Measurements from ENCODE around the gene NMB.
"Not testable (repeated sequence)": the region's sequence is repeated elsewhere in the genome, so short reads cannot be mapped to it uniquely, and the experiment has no call there.

The NMB gene, protein sequence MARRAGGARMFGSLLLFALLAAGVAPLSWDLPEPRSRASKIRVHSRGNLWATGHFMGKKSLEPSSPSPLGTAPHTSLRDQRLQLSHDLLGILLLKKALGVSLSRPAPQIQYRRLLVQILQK

DNA sequence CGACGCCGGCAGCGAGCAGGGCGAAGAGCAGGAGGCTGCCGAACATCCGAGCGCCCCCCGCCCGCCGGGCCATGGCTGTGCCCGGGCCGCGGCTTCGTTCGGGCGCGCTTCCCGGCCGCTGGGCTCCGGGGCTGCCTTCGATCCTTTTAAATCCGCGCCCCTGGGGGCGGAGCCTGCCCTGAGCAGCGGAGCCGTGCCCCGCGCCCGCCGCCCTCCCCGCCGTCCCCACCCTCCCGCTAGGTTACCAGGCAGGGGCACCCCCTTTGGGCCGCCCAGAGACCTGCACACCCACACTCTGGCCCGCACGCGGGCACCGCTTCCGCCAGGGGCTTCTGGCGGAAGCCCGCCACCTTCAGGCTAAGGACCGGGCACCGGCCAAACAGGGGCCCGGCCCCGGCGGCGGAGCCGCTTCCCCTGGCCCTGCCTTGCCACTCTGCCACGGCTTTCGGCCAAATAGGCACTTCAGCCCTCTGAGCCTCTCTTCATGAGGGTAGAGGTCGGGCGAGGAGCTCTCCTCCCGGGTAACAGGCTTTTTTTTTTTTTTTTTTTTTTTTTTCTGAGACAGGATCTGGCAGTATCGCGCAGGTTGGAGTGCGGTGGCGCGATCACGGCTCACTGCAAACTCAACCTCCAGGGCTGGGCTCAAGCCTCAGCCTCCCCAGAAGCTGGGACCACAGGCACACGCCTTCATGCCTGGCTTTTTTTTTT lies at the start of gene NMB:
Gene NMB (minus strand): TSS at position 120 of the 708 bp plus-strand sequence. CDS start 47 bp downstream, at position 73.
- peak; percentile 88 for DNase-seq (ENCODE audit: low spot score)

GRCh38 chr15:84703808-84704207 lies 45.8 kb upstream of the NMB start:
- DNase-seq (ENCODE audit: low spot score): no peak

DNA sequence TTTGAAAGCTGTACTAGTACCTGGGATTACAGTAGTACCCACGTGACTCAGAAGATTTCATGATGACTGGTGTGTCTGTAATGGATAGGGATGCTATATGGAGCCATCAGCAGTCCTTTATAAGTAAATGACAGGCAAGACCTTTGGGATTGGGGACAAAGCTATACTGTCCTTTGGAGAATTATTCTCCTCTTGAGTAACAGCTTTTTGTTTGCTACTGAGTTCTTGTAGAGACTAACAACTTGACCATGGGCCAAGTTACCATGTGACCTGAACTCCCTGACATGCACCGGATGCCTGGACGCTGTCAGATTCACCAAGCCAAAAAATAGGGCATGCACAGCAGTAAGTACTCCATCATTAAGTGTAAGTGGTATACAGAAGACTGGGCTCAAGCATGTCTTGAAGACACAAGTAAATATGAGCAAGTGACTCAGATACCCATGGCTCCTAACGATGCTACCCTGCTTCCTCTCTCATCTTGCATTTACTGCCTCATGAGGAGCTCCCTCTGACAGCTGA lies 45.0 kb upstream of the NMB start:
- peak; percentile 40 for DNase-seq (ENCODE audit: low spot score)

- no peak for DNase-seq (ENCODE audit: low spot score)
Measured at GRCh38 chr15:84699538-84700191, 41.7 kb upstream of the NMB start.

- DNase-seq (ENCODE audit: low spot score): no peak
Measured at GRCh38 chr15:84697236-84697990, 39.4 kb upstream of the NMB start.

DNA sequence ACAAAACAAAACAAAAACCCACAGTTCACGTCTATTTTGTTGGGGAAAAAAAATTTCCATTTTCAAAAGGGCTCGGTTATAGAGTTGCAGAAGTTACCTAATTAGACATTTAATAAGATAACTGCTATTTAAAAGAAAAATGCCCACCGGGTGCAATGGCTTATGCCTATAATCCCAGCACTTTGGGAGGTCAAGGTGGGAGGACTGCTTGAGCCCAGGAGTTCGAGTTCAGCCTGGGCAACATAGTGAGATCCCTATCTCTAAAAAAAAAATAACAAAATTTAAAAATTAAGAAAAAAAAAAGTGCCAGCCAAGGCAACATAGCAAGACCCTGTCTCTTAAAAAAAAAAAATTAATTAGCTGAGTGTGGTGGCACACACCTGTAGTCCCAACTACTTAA lies 38.8 kb upstream of the NMB start:
- no peak for DNase-seq (ENCODE audit: low spot score)

GRCh38 chr15:84690342-84690741 lies 32.3 kb upstream of the NMB start:
- DNase-seq (ENCODE audit: low spot score): no peak

DNA sequence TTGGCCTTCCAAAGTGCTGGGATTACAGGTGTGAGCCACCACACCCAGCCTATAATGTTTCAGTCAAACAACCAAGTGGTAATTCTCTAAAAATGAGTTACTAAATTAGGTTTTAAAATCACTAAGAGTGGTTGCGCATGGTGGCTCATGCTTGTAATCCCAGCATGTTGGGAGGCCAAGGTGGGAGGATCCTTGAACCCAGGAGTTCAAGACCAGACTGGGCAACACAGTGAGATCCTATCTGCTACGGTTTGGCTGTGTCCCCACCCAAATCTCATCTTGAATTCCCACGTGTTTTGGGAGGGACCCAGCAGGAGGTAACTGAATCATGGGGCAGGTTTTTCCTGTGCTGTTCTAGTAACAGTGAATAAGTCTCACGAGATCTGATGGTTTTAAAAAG lies 31.9 kb upstream of the NMB start:
- no peak for DNase-seq (ENCODE audit: low spot score)

- not testable (repeated sequence) for DNase-seq (ENCODE audit: low spot score)
Measured at GRCh38 chr15:84686446-84686845, 28.4 kb upstream of the NMB start.

DNA sequence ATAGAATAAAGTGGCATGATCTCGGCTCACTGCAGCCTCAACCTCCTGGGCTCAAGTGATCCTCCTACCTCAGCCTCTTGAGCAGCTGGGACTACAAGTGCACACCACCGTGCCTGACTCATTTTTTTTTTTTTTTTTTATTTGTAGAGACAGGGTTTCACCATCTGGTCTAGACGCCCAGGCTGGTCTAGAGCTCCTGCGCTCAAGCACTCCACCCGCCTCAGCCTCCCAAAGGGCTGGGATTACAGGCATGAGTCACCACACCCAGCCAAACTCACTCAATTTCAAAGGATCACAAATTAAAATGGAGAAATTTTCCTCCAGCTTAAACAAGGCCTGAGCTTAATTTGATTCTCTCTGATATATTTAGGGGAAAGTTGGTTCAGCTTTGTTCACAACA lies 27.3 kb upstream of the NMB start:
- DNase-seq (ENCODE audit: low spot score): peak; percentile 65

DNA sequence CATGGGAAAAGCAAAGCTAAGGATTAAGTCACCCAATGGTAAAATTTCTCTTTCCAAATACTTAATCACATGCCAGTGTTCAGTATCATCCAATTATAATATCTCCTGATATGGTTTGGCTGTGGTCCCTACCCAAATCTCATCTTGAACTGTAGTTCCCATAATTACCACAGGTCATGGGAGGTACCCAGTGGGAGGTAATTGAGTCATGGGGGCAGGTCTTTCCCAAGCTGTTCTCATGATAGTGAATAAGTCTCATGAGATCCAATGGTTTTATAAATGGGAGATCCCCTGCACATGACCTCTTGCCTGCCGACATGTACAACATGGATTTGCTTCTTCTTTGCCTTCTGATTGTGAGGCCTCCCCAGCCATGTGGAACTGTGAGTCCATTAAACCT lies 26.1 kb upstream of the NMB start:
- no peak for DNase-seq (ENCODE audit: low spot score)

DNA sequence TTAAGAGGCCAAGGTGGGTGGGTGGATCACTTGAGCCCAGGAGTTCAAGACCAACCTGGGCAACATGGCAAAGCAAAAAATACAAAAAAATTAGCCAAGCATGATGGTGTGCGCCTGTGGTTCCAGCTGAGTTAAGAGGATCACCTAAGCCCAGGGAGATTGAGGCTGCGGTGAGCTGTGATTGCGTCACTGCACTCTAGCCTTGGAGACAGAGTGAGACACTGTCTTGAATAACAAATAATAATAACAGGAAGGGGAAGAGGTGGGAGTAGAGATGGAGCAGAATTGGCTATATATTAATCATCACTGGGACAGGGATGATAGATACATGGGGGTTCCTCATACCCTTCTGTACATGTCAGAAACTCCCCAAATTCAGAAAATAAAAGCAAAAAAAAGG lies 23.8 kb upstream of the NMB start:
- no peak for DNase-seq (ENCODE audit: low spot score)

DNA sequence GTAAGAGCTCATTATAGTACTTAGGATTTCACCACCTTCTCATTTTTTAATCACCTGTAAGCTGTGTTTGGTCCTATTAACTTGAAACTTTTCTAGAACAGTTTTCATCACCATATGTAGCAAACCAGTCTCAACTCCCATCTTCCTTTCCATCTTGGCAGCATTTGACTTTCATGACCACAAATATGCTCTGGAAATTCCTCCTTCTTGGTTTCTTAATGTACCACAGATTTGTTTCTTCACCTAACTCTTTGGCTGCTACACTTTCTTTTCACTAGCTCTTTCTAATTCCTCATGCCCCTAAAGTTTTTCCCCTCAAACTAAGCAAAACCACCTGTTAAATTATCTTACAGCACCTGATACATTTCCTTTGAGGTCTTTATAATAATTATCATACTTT lies 13.2 kb upstream of the NMB start:
- DNase-seq (ENCODE audit: low spot score): peak; percentile 71

GRCh38 chr15:84669726-84670125 lies 11.7 kb upstream of the NMB start:
- DNase-seq (ENCODE audit: low spot score): peak; percentile 77

DNA sequence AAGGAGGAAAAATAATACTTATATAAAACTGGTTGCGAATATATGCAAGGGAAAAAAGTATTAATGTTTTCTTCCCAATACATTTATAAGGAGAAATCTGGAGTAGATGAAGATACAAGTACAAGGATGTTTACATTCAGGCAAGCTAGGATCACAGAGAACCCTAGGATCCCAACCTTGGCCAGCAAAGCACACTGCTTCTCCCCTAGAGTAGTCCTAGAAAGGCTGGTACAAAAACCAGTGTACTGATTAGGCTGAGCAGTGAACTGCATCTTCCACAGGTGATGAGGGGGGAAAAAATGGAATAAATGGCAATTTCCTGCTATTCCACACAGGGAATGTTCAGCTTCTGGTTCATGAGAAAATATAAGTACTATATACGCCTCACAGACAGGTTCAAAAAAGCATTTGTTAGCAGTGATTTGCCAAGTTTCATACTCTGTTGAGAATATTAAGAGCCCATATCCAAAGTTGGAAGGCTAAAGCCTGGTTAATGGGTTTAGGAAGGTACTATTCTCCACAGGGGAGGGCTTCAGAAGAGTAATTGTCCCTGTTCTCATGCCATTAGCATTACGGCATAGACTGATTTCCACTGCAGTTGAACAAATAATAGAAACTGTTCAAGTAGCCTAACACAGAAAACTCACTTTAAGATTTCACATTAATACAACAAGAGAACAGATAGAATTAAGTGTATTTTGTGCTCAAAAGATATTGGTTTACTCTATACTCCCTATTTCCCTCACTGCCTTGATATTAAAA lies 10.4 kb upstream of the NMB start:
- DNase-seq (ENCODE audit: low spot score): no peak

- DNase-seq (ENCODE audit: low spot score): no peak
Measured at GRCh38 chr15:84666373-84666772, 8.4 kb upstream of the NMB start.

DNA sequence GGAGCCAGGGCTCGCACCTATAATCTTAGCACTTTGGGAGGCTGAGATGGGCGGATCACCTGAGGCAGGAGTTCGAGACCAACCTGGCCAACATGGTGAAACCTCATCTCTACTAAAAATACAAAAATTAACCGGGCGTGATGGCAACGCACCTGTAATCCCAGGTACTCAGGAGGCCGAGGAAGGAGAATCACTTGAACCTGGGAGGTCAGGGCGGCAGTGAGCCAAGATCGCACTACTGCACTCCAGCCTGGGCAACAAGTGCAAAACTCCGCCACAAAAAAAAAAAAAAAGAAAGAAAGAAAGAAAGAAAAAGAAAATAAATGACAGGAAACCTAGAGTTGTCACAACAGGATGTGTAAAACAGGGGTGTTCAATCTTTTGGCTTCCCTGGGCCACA lies 3.0 kb upstream of the NMB start:
- DNase-seq (ENCODE audit: low spot score): no peak

GRCh38 chr15:84659904-84660781 lies 2.1 kb upstream of the NMB start:
- DNase-seq (ENCODE audit: low spot score): no peak

- no peak for DNase-seq (ENCODE audit: low spot score)
Measured at GRCh38 chr15:84658788-84659411, 901 bp upstream of the NMB start.

DNA sequence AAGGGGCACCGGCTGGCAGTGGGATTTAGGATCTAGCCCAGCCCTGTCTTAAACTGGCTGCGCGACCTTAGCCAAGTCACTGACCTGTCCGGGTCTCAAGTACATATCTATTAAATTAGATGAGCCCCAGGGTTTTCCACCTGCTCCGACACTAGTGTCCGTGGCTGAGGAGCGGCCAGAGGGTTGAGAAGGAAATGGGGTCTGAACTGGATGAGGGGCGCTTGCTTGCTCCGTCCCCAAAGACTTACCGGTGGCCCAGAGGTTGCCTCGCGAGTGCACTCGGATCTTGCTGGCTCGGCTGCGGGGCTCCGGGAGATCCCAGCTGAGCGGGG lies 285 bp downstream of the NMB start:
- DNase-seq (ENCODE audit: low spot score): no peak

DNA sequence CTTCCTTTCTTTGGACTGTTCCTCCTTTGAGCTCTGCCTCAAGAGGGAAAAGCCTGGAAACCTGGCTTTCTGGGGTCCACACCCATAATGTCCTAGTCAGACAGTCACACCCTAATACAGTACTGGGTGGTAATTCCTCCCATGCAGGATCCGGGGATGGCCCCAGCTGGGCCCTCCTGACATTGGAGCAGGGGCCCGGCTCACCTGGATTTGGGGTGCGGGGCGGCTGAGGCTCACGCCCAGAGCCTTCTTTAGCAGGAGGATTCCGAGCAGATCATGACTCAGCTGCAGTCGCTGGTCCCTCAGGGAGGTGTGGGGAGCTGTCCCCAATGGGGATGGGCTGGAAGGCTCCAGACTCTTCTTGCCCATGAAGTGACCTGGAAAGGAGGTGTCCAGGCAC lies 1.0 kb downstream of the NMB start:
- no peak for DNase-seq (ENCODE audit: low spot score)
